Heart left ventricle (tissue), 16 donors: Measurements from ENCODE around the gene MLST8. TPM values are rescaled to one million over a fixed set of nuclear protein-coding genes. Genes with fewer than 3 reads are reported as not detected.

ENCODE experiments used
- ATAC-seq, 4 donors: fragments of 200-7000 bp; cut with Tn5 transposase; one replicate each; pipeline ENCODE4 v1.9.1; 2020 to 2022; ENCODE audit warnings: moderate library complexity in 4 of 4, mild to moderate bottlenecking in 3 of 4, moderate number of reproducible peaks in 1 of 4
- DNase-seq, 5 donors: peaks; one replicate each; pipeline ENCODE4 v3.0.0-alpha.2; 2020
- H3K27ac ChIP-seq, 12 donors: fragments of 200-600 bp; sonication (generic) in 4 of 12; one replicate each; pipeline versions ENCODE4 v1.5.0 to v1.8.0; 2016 to 2022; ENCODE audit warnings: mild to moderate bottlenecking in 2 of 12
- H3K27me3 ChIP-seq, 9 donors: fragments of 200-600 bp; sonication (generic) in 2 of 9; one replicate each; pipeline versions ENCODE4 v1.5.1 to v1.8.0; 2016 to 2022; ENCODE audit warnings: mild to moderate bottlenecking in 3 of 9
- H3K36me3 ChIP-seq, 9 donors: fragments of 200-600 bp; sonication (generic) in 2 of 9; one replicate each; pipeline versions ENCODE4 v1.5.0 to v1.8.0; 2018 to 2022; ENCODE audit warnings: mild to moderate bottlenecking in 2 of 9
- H3K4me1 ChIP-seq, 12 donors: fragments of 200-600 bp; sonication (generic) in 4 of 12; one replicate each; pipeline versions ENCODE4 v1.5.0 to v1.8.0; 2016 to 2022; ENCODE audit warnings: mild to moderate bottlenecking in 3 of 12
- H3K4me3 ChIP-seq, 12 donors: fragments of 200-600 bp; sonication (generic) in 4 of 12; one replicate each; pipeline versions ENCODE4 v1.5.0 to v1.8.0; 2017 to 2022; ENCODE audit warnings: mild to moderate bottlenecking in 9 of 12, moderate library complexity in 4 of 12
- H3K9me3 ChIP-seq, 12 donors: fragments of 200-600 bp; sonication (generic) in 4 of 12; one replicate each; pipeline versions ENCODE4 v1.5.0 to v1.8.0; 2016 to 2022; ENCODE audit warnings: mild to moderate bottlenecking in 1 of 12
- CTCF ChIP-seq, 12 donors: fragments of 200-600 bp; sonication (generic) in 4 of 12; IDR thresholded peaks; one replicate each; pipeline versions ENCODE4 v1.5.0 to v1.8.0; 2018 to 2022; ENCODE audit warnings: antibody characterized with exemption in 12 of 12, mild to moderate bottlenecking in 5 of 12
- POLR2A ChIP-seq, 2 donors: fragments of 450-650 bp; IDR thresholded peaks; one replicate each; pipeline ENCODE4 v1.6.1; 2017; ENCODE audit warnings: antibody characterized with exemption in 2 of 2, mild to moderate bottlenecking in 2 of 2, moderate library complexity in 2 of 2
- WGBS, 4 donors: extraction: QIAGEN DNeasy Blood & Tissue Kit in 2 of 4; methylation state at CpG; one replicate each; pipeline versions ENCODE4 v1.1.5 to v1.1.7; 2013 to 2018; 5-methylcytosine and 5-hydroxymethylcytosine counted together
- intact Hi-C, 10 donors: fragments of 100-400 bp; cut with DNase I; formaldehyde crosslinking; loops; one replicate each; pipeline versions ENCODE4 v1.11.1 to v1.14.2; 2022
- polyA plus RNA-seq, 2 donors: library from polyadenylated mRNA; stranded (reverse); fragments of 200-250 nt; gene quantifications; one replicate each; pipeline ENCODE4 v1.2.3, GENCODE V29; 2013
- total RNA-seq, 9 donors: library from RNA; depleted of rRNA in 2 of 9; stranded (reverse); fragments of >200 nt in 2 of 9; fragmentation: NEBNext Ultra II Directional in 3 of 9; extraction: Animal tissue kit (Norgen Biotek cat#: 25700) in 3 of 9; gene quantifications; one replicate each; pipeline versions ENCODE4 v1.1.0 to v1.2.4, GENCODE V29; 2016 to 2023
- donor health status: ischemic (EF 13 %, LVEDD 7.1; RV severe dilation, severe dysfunction).
- donor health status: healthy with polysubstance abuse.
- donor health status: DM: no; HTN: yes; CAD: no.
- donor health status: DM: no; HTN: no; CAD: no.
- donor health status: ischemic (EF 25% LVEDD 6.9; RV normal size, moderate dysfunction).
- donor health status: ischemic (EF 25% LVEDD 5.7; RV mildly dilated, moderate dysfunction).
- donor health status: healthy.
- donor health status: DM: yes; HTN: yes; CAD: no.
- donor health status: ischemic (EF 35%, LVEDD 5.7; RV mildly dilated, moderate dysfunction).
- donor health status: nonischemic (EF 11% LVEDD 7.7; RV severe dilation, severe dysfunction).
- donor health status: DM: yes; HTN: yes; CAD: no.
- donor health status: PGD.
- donor health status: ischemic (EF 29% LVEDD 5.4; RV normal size, mild dysfunction).
- donor health status: nonischemic (EF 23%, LVEDD 6.1; RV moderate dilation, normal function).

Gene MLST8
- total and polyA plus RNA-seq, 11 donors, result 19.8 to 49.0 (median 23.5) TPM

GRCh38 chr16:2186505-2186904 is 18.7 kb upstream of the MLST8 start:
- ATAC-seq, result no peak
- no peak for DNase-seq
- no peak overlapping the region for H3K27ac ChIP-seq
- intact Hi-C loops, result no loop called here
- H3K4me1 ChIP-seq, result peaks cover 0 to 4% (median 0%) of the 10 kb centered on the region in 12 donors
- H3K27me3 ChIP-seq, result no peaks in the 10 kb centered on the region
- H3K4me3 ChIP-seq, result no peak overlapping the region
- 82 to 93% (median 86%) methylated on average over 10 to 20 of the region's 20 CpGs for WGBS, 4 donors
- no peaks in the 10 kb centered on the region for H3K36me3 ChIP-seq
- TF ChIP-seq POLR2A (IDR thresholded peaks at IDR 0.05), result no peak
- no peak for TF ChIP-seq CTCF (IDR thresholded peaks at IDR 0.05)
- H3K9me3 ChIP-seq, result no peaks in the 10 kb centered on the region

- H3K4me3 ChIP-seq, result no peak overlapping the region
- intact Hi-C loops, result no loop called here
- no peaks in the 10 kb centered on the region for H3K27me3 ChIP-seq
- H3K9me3 ChIP-seq, result no peaks in the 10 kb centered on the region
- peaks cover 0 to 6% (median 0%) of the 10 kb centered on the region in 12 donors for H3K4me1 ChIP-seq
- WGBS, 4 donors, result 79 to 87% (median 81%) methylated on average over 16 to 17 of the region's 17 CpGs
- H3K27ac ChIP-seq, result no peak overlapping the region
- no peaks in the 10 kb centered on the region for H3K36me3 ChIP-seq
- DNase-seq, result no peak
- ATAC-seq, result no peak
- TF ChIP-seq CTCF (IDR thresholded peaks at IDR 0.05) (no peak), POLR2A (IDR thresholded peaks at IDR 0.05) (no peak)
These were observed 18.0 kb upstream of the MLST8 start for GRCh38 chr16:2187212-2187611.

- no peak for DNase-seq
- TF ChIP-seq POLR2A (IDR thresholded peaks at IDR 0.05), result no peak
- no peak for TF ChIP-seq CTCF (IDR thresholded peaks at IDR 0.05)
- H3K4me3 ChIP-seq, result no peak overlapping the region
- peaks cover 0 to 6% (median 0%) of the 10 kb centered on the region in 12 donors for H3K4me1 ChIP-seq
- WGBS, 4 donors, result 87 to 96% (median 94%) methylated on average over 5 to 8 of the region's 8 CpGs
- ATAC-seq, result no peak
- H3K36me3 ChIP-seq, result no peaks in the 10 kb centered on the region
- no peaks in the 10 kb centered on the region for H3K9me3 ChIP-seq
- intact Hi-C loops, result no loop called here
- no peaks in the 10 kb centered on the region for H3K27me3 ChIP-seq
- H3K27ac ChIP-seq, result no peak overlapping the region
These were observed 16.9 kb upstream of the MLST8 start for GRCh38 chr16:2188395-2188794.

- TF ChIP-seq POLR2A (IDR thresholded peaks at IDR 0.05), result no peak
- no peak for TF ChIP-seq CTCF (IDR thresholded peaks at IDR 0.05)
- Histone ChIP-seq H3K36me3 (no peaks in the 10 kb centered on the region), H3K9me3 (no peaks in the 10 kb centered on the region), H3K27me3 (peaks cover 0 to 8% (median 0%) of the 10 kb centered on the region in 9 donors), H3K4me1 (peaks cover 0 to 6% (median 0%) of the 10 kb centered on the region in 12 donors), H3K27ac (no peak overlapping the region), H3K4me3 (no peak overlapping the region)
- DNase-seq, result no peak
- WGBS, 4 donors, result 90 to 97% (median 92%) methylated on average over 14 to 25 of the region's 25 CpGs
- intact Hi-C loops, result no loop called here
- no peak for ATAC-seq
These were observed 15.9 kb upstream of the MLST8 start for GRCh38 chr16:2189252-2189893.
